ENCODE results near the gene APH1B.

The APH1B gene

GRCh38 chr15:63254991-63255390 lies 22.4 kb upstream of the APH1B start:
- Histone ChIP-seq H3K27me3 (ENCODE audit: control insufficient read depth, insufficient read depth, low read length) (no peaks in the 10 kb centered on the region), H3K4me3 (ENCODE audit: low read depth, low read length) (no peak overlapping the region), H3K9me3 (ENCODE audit: control insufficient read depth, insufficient read depth, low read length) (no peaks in the 10 kb centered on the region), H3K9ac (ENCODE audit: low read depth, low read length) (no peak overlapping the region), H3K4me1 (ENCODE audit: control insufficient read depth, insufficient read depth, low read length) (peaks cover 25% of the 10 kb centered on the region), H3K27ac (ENCODE audit: low read depth, low read length) (peak overlapping the region; percentile 96), H3K36me3 (ENCODE audit: control insufficient read depth, insufficient read depth, low read length) (peaks cover 23% of the 10 kb centered on the region)

- H3K9ac ChIP-seq (ENCODE audit: low read depth, low read length) = no peak overlapping the region
- peak overlapping the region; percentile 12; the same call in 1 of the 2 replicates for H3K4me3 ChIP-seq (ENCODE audit: low read depth, low read length)
- H3K27ac ChIP-seq (ENCODE audit: low read depth, low read length) = peak overlapping the region; percentile 96
- H3K4me1 ChIP-seq (ENCODE audit: control insufficient read depth, insufficient read depth, low read length) = peaks cover 25% of the 10 kb centered on the region
- no peaks in the 10 kb centered on the region for H3K9me3 ChIP-seq (ENCODE audit: control insufficient read depth, insufficient read depth, low read length)
- H3K36me3 ChIP-seq (ENCODE audit: control insufficient read depth, insufficient read depth, low read length) = peaks cover 23% of the 10 kb centered on the region
- H3K27me3 ChIP-seq (ENCODE audit: control insufficient read depth, insufficient read depth, low read length) = no peaks in the 10 kb centered on the region
Observed at GRCh38 chr15:63255489-63255990, 21.9 kb upstream of the APH1B start.

- Histone ChIP-seq H3K4me1 (ENCODE audit: control insufficient read depth, insufficient read depth, low read length) (peaks cover 25% of the 10 kb centered on the region), H3K27me3 (ENCODE audit: control insufficient read depth, insufficient read depth, low read length) (no peaks in the 10 kb centered on the region), H3K36me3 (ENCODE audit: control insufficient read depth, insufficient read depth, low read length) (peaks cover 29% of the 10 kb centered on the region), H3K9ac (ENCODE audit: low read depth, low read length) (no peak overlapping the region), H3K9me3 (ENCODE audit: control insufficient read depth, insufficient read depth, low read length) (no peaks in the 10 kb centered on the region), H3K4me3 (ENCODE audit: low read depth, low read length) (peak overlapping the region; percentile 12; the same call in 1 of the 2 replicates), H3K27ac (ENCODE audit: low read depth, low read length) (peak overlapping the region; percentile 96)
Observed at GRCh38 chr15:63256433-63257274, 20.8 kb upstream of the APH1B start.

GRCh38 chr15:63258658-63259057 lies 18.7 kb upstream of the APH1B start:
- Histone ChIP-seq H3K4me3 (ENCODE audit: low read depth, low read length) (no peak overlapping the region), H3K9ac (ENCODE audit: low read depth, low read length) (no peak overlapping the region), H3K27me3 (ENCODE audit: control insufficient read depth, insufficient read depth, low read length) (no peaks in the 10 kb centered on the region), H3K9me3 (ENCODE audit: control insufficient read depth, insufficient read depth, low read length) (no peaks in the 10 kb centered on the region), H3K4me1 (ENCODE audit: control insufficient read depth, insufficient read depth, low read length) (peaks cover 25% of the 10 kb centered on the region), H3K36me3 (ENCODE audit: control insufficient read depth, insufficient read depth, low read length) (peaks cover 42% of the 10 kb centered on the region), H3K27ac (ENCODE audit: low read depth, low read length) (no peak overlapping the region)

- Histone ChIP-seq H3K9ac (ENCODE audit: low read depth, low read length) (no peak overlapping the region), H3K9me3 (ENCODE audit: control insufficient read depth, insufficient read depth, low read length) (no peaks in the 10 kb centered on the region), H3K4me1 (ENCODE audit: control insufficient read depth, insufficient read depth, low read length) (peaks cover 16% of the 10 kb centered on the region), H3K36me3 (ENCODE audit: control insufficient read depth, insufficient read depth, low read length) (peaks cover 51% of the 10 kb centered on the region), H3K27ac (ENCODE audit: low read depth, low read length) (no peak overlapping the region), H3K27me3 (ENCODE audit: control insufficient read depth, insufficient read depth, low read length) (no peaks in the 10 kb centered on the region), H3K4me3 (ENCODE audit: low read depth, low read length) (no peak overlapping the region)
Observed at GRCh38 chr15:63260791-63261190, 16.6 kb upstream of the APH1B start.

GRCh38 chr15:63261311-63261710 lies 16.1 kb upstream of the APH1B start:
- peaks cover 11% of the 10 kb centered on the region for H3K4me1 ChIP-seq (ENCODE audit: control insufficient read depth, insufficient read depth, low read length)
- H3K27me3 ChIP-seq (ENCODE audit: control insufficient read depth, insufficient read depth, low read length) = no peaks in the 10 kb centered on the region
- H3K36me3 ChIP-seq (ENCODE audit: control insufficient read depth, insufficient read depth, low read length) = peaks cover 54% of the 10 kb centered on the region
- no peak overlapping the region for H3K27ac ChIP-seq (ENCODE audit: low read depth, low read length)
- no peak overlapping the region for H3K4me3 ChIP-seq (ENCODE audit: low read depth, low read length)
- no peak overlapping the region for H3K9ac ChIP-seq (ENCODE audit: low read depth, low read length)
- H3K9me3 ChIP-seq (ENCODE audit: control insufficient read depth, insufficient read depth, low read length) = no peaks in the 10 kb centered on the region

- Histone ChIP-seq H3K27ac (ENCODE audit: low read depth, low read length) (no peak overlapping the region), H3K4me1 (ENCODE audit: control insufficient read depth, insufficient read depth, low read length) (no peaks in the 10 kb centered on the region), H3K9ac (ENCODE audit: low read depth, low read length) (no peak overlapping the region), H3K9me3 (ENCODE audit: control insufficient read depth, insufficient read depth, low read length) (no peaks in the 10 kb centered on the region), H3K27me3 (ENCODE audit: control insufficient read depth, insufficient read depth, low read length) (no peaks in the 10 kb centered on the region), H3K36me3 (ENCODE audit: control insufficient read depth, insufficient read depth, low read length) (peaks cover 53% of the 10 kb centered on the region), H3K4me3 (ENCODE audit: low read depth, low read length) (no peak overlapping the region)
Observed at GRCh38 chr15:63263519-63263918, 13.9 kb upstream of the APH1B start.

GRCh38 chr15:63264688-63265293 lies 12.6 kb upstream of the APH1B start:
- H3K4me3 ChIP-seq (ENCODE audit: low read depth, low read length) = no peak overlapping the region
- no peak overlapping the region for H3K9ac ChIP-seq (ENCODE audit: low read depth, low read length)
- H3K36me3 ChIP-seq (ENCODE audit: control insufficient read depth, insufficient read depth, low read length) = peaks cover 44% of the 10 kb centered on the region
- no peaks in the 10 kb centered on the region for H3K27me3 ChIP-seq (ENCODE audit: control insufficient read depth, insufficient read depth, low read length)
- H3K27ac ChIP-seq (ENCODE audit: low read depth, low read length) = no peak overlapping the region
- H3K4me1 ChIP-seq (ENCODE audit: control insufficient read depth, insufficient read depth, low read length) = no peaks in the 10 kb centered on the region
- H3K9me3 ChIP-seq (ENCODE audit: control insufficient read depth, insufficient read depth, low read length) = no peaks in the 10 kb centered on the region

- no peaks in the 10 kb centered on the region for H3K36me3 ChIP-seq (ENCODE audit: control insufficient read depth, insufficient read depth, low read length)
- peaks cover 14% of the 10 kb centered on the region for H3K4me1 ChIP-seq (ENCODE audit: control insufficient read depth, insufficient read depth, low read length)
Observed at GRCh38 chr15:63274427-63274826, 3.0 kb upstream of the APH1B start.

GRCh38 chr15:63276342-63277037 lies 915 bp upstream of the APH1B start:
- Histone ChIP-seq H3K9me3 (ENCODE audit: control insufficient read depth, insufficient read depth, low read length) (peaks cover 6% of the 10 kb centered on the region; the same call in 1 of the 2 replicates), H3K27ac (ENCODE audit: low read depth, low read length) (no peak overlapping the region), H3K9ac (ENCODE audit: low read depth, low read length) (peak overlapping the region; percentile 63)

More at GRCh38 chr15:63274427-63274826, 3.0 kb upstream of the APH1B start:
- peaks cover 14% of the 10 kb centered on the region; the same call in 1 of the 2 replicates for H3K27me3 ChIP-seq (ENCODE audit: control insufficient read depth, insufficient read depth, low read length)
- no peak overlapping the region for H3K9ac ChIP-seq (ENCODE audit: low read depth, low read length)
- H3K9me3 ChIP-seq (ENCODE audit: control insufficient read depth, insufficient read depth, low read length) = peaks cover 6% of the 10 kb centered on the region; the same call in 1 of the 2 replicates
- no peak overlapping the region for H3K4me3 ChIP-seq (ENCODE audit: low read depth, low read length)
- no peak overlapping the region for H3K27ac ChIP-seq (ENCODE audit: low read depth, low read length)

More at GRCh38 chr15:63276342-63277037, 915 bp upstream of the APH1B start:
- H3K4me3 ChIP-seq (ENCODE audit: low read depth, low read length) = peak overlapping the region; percentile 66
- peaks cover 14% of the 10 kb centered on the region; the same call in 1 of the 2 replicates for H3K27me3 ChIP-seq (ENCODE audit: control insufficient read depth, insufficient read depth, low read length)
- H3K4me1 ChIP-seq (ENCODE audit: control insufficient read depth, insufficient read depth, low read length) = peaks cover 14% of the 10 kb centered on the region
- H3K36me3 ChIP-seq (ENCODE audit: control insufficient read depth, insufficient read depth, low read length) = peaks cover 9% of the 10 kb centered on the region

All from HUES48 (cell line).